Kidney (tissue), 14 donors: ENCODE data around the gene NAA40. TPM values are rescaled to one million over a fixed set of nuclear protein-coding genes. Genes with fewer than 3 reads are reported as not detected.

Experiments
- DNase-seq, 5 donors: peaks; one replicate each; pipeline ENCODE4 v3.0.0-alpha.2; 2013 to 2020
- FAIRE-seq: peaks from 2 replicates; lab custom pipeline; 2012; peaks lifted over from hg19 to GRCh38; lab: Jason Lieb, UNC
- H3K27ac ChIP-seq, 2 donors: one replicate each; pipeline ENCODE4 v1.7.0; 2013; ENCODE audit warnings: low read depth in 2 of 2, low read length in 2 of 2, inconsistent platforms in 1 of 2
- H3K27me3 ChIP-seq: one replicate; pipeline ENCODE4 v1.7.1; 2013; ENCODE audit warnings: low read length, inconsistent platforms; ENCODE audit not compliant: control insufficient read depth, insufficient read depth
- H3K36me3 ChIP-seq, 3 donors: one replicate each; pipeline versions ENCODE4 v1.7.0 to v1.7.1; 2013; ENCODE audit warnings: low read length in 3 of 3, control low read depth in 1 of 3, inconsistent platforms in 1 of 3; ENCODE audit not compliant: insufficient read depth in 3 of 3, control insufficient read depth in 2 of 3
- H3K4me1 ChIP-seq, 3 donors: one replicate each; pipeline versions ENCODE4 v1.7.0 to v1.7.1; 2013; ENCODE audit warnings: low read length in 3 of 3, inconsistent platforms in 1 of 3, low read depth in 1 of 3; ENCODE audit not compliant: control insufficient read depth in 2 of 3, insufficient read depth in 2 of 3
- H3K4me3 ChIP-seq, 3 donors: one replicate each; pipeline versions ENCODE4 v1.7.0 to v1.8.1; 2013; ENCODE audit warnings: low read length in 3 of 3, control low read depth in 1 of 3, inconsistent platforms in 1 of 3
- H3K9ac ChIP-seq, 3 donors: one replicate each; pipeline versions ENCODE4 v1.7.0 to v1.7.1; 2013; ENCODE audit warnings: low read length in 3 of 3, control low read depth in 1 of 3, inconsistent platforms in 1 of 3
- H3K9me3 ChIP-seq, 3 donors: one replicate each; pipeline versions ENCODE4 v1.7.0 to v1.7.1; 2013; ENCODE audit warnings: low read length in 3 of 3, control low read depth in 1 of 3, inconsistent platforms in 1 of 3; ENCODE audit not compliant: control insufficient read depth in 2 of 3, insufficient read depth in 1 of 3
- intact Hi-C: fragments of 100-400 bp; cut with DNase I; formaldehyde crosslinking; loops from one replicate; pipeline ENCODE4 v1.11.1; 2022
- polyA plus RNA-seq: library from polyadenylated mRNA; stranded (reverse); fragments of 350-450 nt; fragmentation: Illumina TruSeq; extraction: RNeasy Lipid Tissue Mini Kit (QIAGEN cat#74804); gene quantifications from one replicate; pipeline ENCODE4 v1.2.3, GENCODE V29; 2014; ENCODE audit warnings: low read depth, low replicate concordance; ENCODE audit not compliant: insufficient read depth
- total RNA-seq: library from RNA; stranded (reverse); fragmentation: NEBNext Ultra II Directional; extraction: Animal tissue kit (Norgen Biotek cat#: 25700); gene quantifications from one replicate; pipeline ENCODE4 v1.2.1, GENCODE V29; 2021
- TF ChIP-seq, protein P1 (sequence below): IDR thresholded peaks from 3 replicates; pipeline ENCODE4 v1.5.1; 2012; ENCODE audit warnings: mild to moderate bottlenecking, moderate library complexity, borderline replicate concordance; ENCODE audit not compliant: insufficient read depth; ENCODE audit errors: extremely low read depth
- donor health status: control.
- donor health status: control.
- donor health status: control.
- donor health status: control.
- donor health status: control.
- donor health status: DM: yes; HTN: yes; CAD: no.
- donor health status: Normal renal cell carcinoma (clear cell type).

NAA40 gene
- total and polyA plus RNA-seq, 2 donors from 2014 or later = 11.8 to 27.2 TPM

- FAIRE-seq (no peak), DNase-seq (no peak)
- no peak overlapping the region for H3K9ac ChIP-seq
- peaks cover 0 to 20% (median 4%) of the 10 kb centered on the region in 3 donors for H3K36me3 ChIP-seq
- TF ChIP-seq, protein P1, sequence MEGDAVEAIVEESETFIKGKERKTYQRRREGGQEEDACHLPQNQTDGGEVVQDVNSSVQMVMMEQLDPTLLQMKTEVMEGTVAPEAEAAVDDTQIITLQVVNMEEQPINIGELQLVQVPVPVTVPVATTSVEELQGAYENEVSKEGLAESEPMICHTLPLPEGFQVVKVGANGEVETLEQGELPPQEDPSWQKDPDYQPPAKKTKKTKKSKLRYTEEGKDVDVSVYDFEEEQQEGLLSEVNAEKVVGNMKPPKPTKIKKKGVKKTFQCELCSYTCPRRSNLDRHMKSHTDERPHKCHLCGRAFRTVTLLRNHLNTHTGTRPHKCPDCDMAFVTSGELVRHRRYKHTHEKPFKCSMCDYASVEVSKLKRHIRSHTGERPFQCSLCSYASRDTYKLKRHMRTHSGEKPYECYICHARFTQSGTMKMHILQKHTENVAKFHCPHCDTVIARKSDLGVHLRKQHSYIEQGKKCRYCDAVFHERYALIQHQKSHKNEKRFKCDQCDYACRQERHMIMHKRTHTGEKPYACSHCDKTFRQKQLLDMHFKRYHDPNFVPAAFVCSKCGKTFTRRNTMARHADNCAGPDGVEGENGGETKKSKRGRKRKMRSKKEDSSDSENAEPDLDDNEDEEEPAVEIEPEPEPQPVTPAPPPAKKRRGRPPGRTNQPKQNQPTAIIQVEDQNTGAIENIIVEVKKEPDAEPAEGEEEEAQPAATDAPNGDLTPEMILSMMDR = no peak
- intact Hi-C loops = no loop called here
- peaks cover 0 to 9% (median 9%) of the 10 kb centered on the region in 3 donors for H3K4me1 ChIP-seq
- no peak overlapping the region for H3K4me3 ChIP-seq
- no peaks in the 10 kb centered on the region for H3K27me3 ChIP-seq
- no peaks in the 10 kb centered on the region for H3K9me3 ChIP-seq
- no peak overlapping the region for H3K27ac ChIP-seq
Observed at GRCh38 chr11:63991558-63991957, 52.8 kb downstream of the NAA40 start.

DNA sequence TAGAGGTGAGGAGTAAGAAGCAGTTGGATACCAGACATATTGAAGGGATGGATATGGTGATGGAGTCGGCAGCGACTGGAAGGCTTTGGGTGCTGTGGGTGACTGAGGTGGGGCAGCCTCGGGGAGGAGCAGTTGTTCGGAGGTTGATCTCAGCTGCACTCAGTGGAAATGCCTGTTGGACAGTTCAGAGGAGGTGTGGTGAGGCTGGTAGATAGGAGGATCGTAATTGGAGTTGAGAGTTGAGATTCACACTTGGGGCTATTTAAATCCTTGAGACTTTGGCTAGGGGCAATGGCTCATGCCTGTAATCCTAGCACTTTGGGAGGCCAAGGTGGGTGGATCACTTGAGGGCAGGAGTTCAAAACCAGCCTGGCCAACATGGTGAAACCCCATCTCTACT is 54.3 kb downstream of the NAA40 start:
- no peak overlapping the region for H3K4me3 ChIP-seq
- no peak for DNase-seq
- TF ChIP-seq, protein P1 = no peak
- intact Hi-C loops = no loop called here
- H3K9ac ChIP-seq = no peak overlapping the region
- no peaks in the 10 kb centered on the region for H3K9me3 ChIP-seq
- FAIRE-seq = no peak
- no peaks in the 10 kb centered on the region for H3K4me1 ChIP-seq
- peaks cover 0 to 27% (median 9%) of the 10 kb centered on the region in 3 donors for H3K36me3 ChIP-seq
- no peaks in the 10 kb centered on the region for H3K27me3 ChIP-seq
- H3K27ac ChIP-seq = no peak overlapping the region

GRCh38 chr11:63993993-63994392 is 55.2 kb downstream of the NAA40 start:
- Histone ChIP-seq H3K9me3 (no peaks in the 10 kb centered on the region), H3K4me1 (peaks cover 0 to 2% (median 0%) of the 10 kb centered on the region in 3 donors), H3K4me3 (no peak overlapping the region), H3K9ac (no peak overlapping the region), H3K27me3 (no peaks in the 10 kb centered on the region), H3K27ac (no peak overlapping the region), H3K36me3 (peaks cover 0 to 23% (median 9%) of the 10 kb centered on the region in 3 donors)
- TF ChIP-seq, protein P1 = no peak
- DNase-seq = no peak
- intact Hi-C loops = no loop called here
- no peak for FAIRE-seq

DNA sequence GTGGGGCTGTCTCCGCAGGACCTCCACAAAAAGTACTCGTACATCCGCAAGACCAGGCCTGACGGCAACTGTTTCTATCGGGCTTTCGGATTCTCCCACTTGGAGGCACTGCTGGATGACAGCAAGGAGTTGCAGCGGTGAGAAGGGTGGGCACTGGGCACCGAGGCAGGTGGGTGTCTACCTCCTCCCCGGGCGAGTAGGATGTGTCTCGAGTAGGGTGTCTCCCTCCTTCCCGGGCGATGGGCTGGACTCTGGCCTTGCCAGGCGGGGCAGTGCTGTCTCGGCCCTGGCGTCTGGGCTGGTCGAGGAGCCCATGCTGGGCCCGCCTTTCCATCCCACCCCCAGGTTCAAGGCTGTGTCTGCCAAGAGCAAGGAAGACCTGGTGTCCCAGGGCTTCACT is 57.7 kb downstream of the NAA40 start:
- no peak for FAIRE-seq
- Histone ChIP-seq H3K27ac (no peak overlapping the region), H3K4me3 (no peak overlapping the region), H3K4me1 (peaks cover 0 to 8% (median 0%) of the 10 kb centered on the region in 3 donors), H3K27me3 (no peaks in the 10 kb centered on the region), H3K36me3 (peaks cover 0 to 10% (median 7%) of the 10 kb centered on the region in 3 donors), H3K9me3 (no peaks in the 10 kb centered on the region), H3K9ac (no peak overlapping the region)
- TF ChIP-seq, protein P1 = no peak
- intact Hi-C loops = no loop called here
- DNase-seq = peak in 1 of 5 donors; percentile 74
